GM12873 (cell line): ENCODE data around the gene MICB.

Source experiments
- TF ChIP-seq, protein P1 (sequence below): IDR thresholded peaks from 2 replicates; pipeline ENCODE4 v1.5.1; 2012; ENCODE audit warnings: low read depth, mild to moderate bottlenecking, moderate library complexity, low read length, control low read depth; ENCODE audit not compliant: insufficient read depth; ENCODE audit errors: missing control alignments

The MICB gene

DNA sequence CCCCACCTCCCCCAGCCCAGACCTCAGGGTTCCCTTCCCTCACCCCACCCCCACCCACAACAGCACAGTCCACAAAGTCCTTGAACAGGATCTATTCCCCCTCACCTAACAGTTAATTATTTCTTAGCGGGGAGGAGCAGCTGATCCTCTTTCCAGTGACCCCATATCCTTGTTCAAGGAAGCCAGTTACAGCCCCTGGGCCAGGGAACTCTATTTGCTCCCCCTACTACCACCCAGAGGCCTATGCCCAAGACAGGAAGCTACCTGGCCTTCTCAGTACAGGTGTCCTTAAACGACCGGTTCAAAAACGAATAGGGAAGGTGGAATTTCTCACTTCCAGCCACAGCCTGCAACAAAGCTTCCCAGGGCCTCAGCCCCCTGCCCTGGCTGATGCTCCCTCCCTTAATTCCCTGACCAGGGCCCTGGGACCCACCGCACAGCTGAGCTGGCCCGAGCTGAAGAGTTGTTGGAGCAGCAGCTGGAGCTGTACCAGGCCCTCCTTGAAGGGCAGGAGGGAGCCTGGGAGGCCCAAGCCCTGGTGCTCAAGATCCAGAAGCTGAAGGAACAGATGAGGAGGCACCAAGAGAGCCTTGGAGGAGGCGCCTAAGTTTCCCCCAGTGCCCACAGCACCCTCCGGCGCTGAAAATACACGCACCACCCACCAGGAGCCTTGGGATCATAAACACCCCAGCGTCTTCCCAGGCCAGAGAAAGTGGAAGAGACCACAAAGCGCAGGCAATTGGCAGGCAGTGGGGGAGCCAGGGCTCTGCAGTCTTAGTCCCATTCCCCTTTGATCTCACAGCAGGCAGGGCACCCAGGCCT, 31.6 kb downstream of the MICB start:
- TF ChIP-seq, protein P1, sequence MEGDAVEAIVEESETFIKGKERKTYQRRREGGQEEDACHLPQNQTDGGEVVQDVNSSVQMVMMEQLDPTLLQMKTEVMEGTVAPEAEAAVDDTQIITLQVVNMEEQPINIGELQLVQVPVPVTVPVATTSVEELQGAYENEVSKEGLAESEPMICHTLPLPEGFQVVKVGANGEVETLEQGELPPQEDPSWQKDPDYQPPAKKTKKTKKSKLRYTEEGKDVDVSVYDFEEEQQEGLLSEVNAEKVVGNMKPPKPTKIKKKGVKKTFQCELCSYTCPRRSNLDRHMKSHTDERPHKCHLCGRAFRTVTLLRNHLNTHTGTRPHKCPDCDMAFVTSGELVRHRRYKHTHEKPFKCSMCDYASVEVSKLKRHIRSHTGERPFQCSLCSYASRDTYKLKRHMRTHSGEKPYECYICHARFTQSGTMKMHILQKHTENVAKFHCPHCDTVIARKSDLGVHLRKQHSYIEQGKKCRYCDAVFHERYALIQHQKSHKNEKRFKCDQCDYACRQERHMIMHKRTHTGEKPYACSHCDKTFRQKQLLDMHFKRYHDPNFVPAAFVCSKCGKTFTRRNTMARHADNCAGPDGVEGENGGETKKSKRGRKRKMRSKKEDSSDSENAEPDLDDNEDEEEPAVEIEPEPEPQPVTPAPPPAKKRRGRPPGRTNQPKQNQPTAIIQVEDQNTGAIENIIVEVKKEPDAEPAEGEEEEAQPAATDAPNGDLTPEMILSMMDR: no peak

GRCh38 chr6:31530659-31531058, 32.7 kb downstream of the MICB start:
- TF ChIP-seq, protein P1: no peak

DNA sequence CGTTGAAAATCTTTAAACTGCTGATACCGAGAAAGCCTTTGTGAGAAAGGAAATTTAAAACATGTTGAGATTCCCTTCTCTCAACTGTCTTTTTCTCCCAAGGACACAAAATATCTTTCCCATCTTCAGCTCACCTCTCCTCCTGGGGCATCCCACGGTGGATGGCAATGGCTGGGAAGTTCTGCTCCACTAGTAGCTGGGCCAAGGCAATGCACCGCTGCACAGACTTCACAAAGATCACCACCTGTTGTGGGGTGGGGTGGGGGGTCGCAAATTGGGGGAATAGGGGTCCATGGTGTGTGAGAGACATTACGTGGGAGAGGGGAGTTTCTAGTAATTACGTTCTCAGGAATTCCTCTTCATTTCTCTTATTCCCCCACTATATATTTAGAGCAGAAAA, 33.2 kb downstream of the MICB start:
- TF ChIP-seq, protein P1: no peak

- TF ChIP-seq, protein P1: no peak
Observed at GRCh38 chr6:31531771-31532643, 34.1 kb downstream of the MICB start.

DNA sequence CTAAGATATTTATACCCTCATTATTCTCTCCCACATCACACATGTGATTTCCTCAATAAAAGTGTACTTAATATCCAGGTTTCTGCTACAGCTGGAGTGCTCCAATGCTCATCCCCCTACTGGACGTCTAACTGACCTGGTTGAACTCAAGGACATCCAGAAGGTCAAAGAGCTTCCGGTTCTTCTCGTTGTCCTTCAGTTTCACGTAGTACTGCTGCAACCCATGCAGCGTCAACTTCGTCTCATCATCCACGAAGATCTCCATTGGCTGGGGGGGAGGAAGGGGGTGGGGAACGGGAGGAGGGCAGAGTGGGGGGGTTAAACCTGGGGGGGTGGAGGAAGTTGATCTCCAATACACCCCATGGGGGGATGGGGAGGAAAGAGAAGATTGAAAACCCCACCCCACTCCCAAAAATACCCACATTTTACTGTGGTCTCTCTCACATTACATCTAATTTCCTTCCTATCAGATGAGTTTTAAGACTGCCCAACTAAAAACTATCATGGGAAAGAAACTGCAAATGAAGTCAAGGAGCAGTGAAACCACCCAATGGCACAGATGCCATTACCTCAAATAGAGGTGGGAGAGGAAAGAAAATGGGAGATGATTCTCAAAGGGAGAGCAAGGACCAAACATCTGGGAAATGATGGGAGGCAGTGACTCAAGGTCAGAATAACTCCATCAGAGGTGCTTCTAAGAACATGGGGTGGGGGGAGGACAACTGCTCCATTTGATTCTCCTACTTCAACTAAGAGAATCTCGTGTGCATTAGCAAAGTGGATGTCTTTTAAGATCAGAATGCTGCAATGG, 34.9 kb downstream of the MICB start:
- TF ChIP-seq, protein P1: no peak

DNA sequence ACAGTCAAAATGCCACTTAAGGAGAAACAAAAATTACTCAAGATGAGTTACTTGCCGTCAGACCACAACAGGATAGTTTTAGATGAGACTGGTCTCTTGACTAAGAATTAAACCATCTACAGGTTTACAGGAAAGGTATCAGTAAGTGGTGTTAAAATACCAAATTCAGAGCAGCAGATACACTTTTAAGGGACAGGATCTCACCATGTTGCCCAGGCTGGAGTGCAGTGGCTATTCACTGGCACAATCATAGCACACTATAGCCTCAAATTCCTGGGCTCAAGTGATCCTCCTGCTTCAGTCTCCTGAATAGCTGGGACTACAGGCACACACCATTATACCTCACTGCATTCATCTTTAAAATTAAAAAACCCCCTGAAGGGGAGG, 35.5 kb downstream of the MICB start:
- TF ChIP-seq, protein P1: no peak
